Effector memory CD8-positive, alpha-beta T cell (primary cell): ENCODE data around the gene EID1.

Source experiments
- ATAC-seq: fragments of 150-1000 bp; cut with Tn5 transposase; replicated peaks from 2 replicates; pipeline ENCODE4 v1.10.0; 2021; ENCODE audit warnings: mild to moderate bottlenecking, moderate library complexity
- DNase-seq, 3 experiments: peaks; one replicate each; pipeline ENCODE4 v3.0.0; 2021
- H3K27ac Mint-ChIP-seq, 2 donors: one replicate each; pipeline ENCODE4 v1.8.0; 2022; ENCODE audit warnings: mild to moderate bottlenecking in 2 of 2, mixed read lengths in 2 of 2, moderate library complexity in 2 of 2
- H3K27me3 Mint-ChIP-seq, 2 donors: one replicate each; pipeline ENCODE4 v1.8.0; 2022; ENCODE audit warnings: mixed read lengths in 2 of 2
- H3K36me3 Mint-ChIP-seq: one replicate; pipeline ENCODE4 v1.8.0; 2022; ENCODE audit warnings: mild to moderate bottlenecking, moderate library complexity, mixed read lengths; ENCODE audit not compliant: insufficient read depth
- H3K4me1 Mint-ChIP-seq, 2 donors: one replicate each; pipeline ENCODE4 v1.8.0; 2022; ENCODE audit warnings: low read depth in 2 of 2, mixed read lengths in 2 of 2
- H3K4me3 Mint-ChIP-seq, 2 donors: one replicate each; pipeline ENCODE4 v1.8.0; 2022; ENCODE audit warnings: mild to moderate bottlenecking in 2 of 2, mixed read lengths in 2 of 2, moderate library complexity in 2 of 2
- H3K9me3 Mint-ChIP-seq, 2 donors: one replicate each; pipeline ENCODE4 v1.8.0; 2022; ENCODE audit warnings: mixed read lengths in 2 of 2

EID1 gene

GRCh38 chr15:48880070-48880634 is 2.2 kb downstream of the EID1 start:
- Mint-ChIP-seq H3K27me3 (peaks cover 0 to 8% of the 10 kb centered on the region in 2 donors), H3K27ac (no peak overlapping the region), H3K4me3 (peak overlapping the region in 1 of 2 donors; percentile 20), H3K36me3 (peaks cover 12% of the 10 kb centered on the region), H3K9me3 (no peaks in the 10 kb centered on the region), H3K4me1 (peaks cover 17 to 28% of the 10 kb centered on the region in 2 donors)
- DNase-seq, result no peak
- no peak for ATAC-seq

GRCh38 chr15:48883699-48884098 is 5.8 kb downstream of the EID1 start:
- ATAC-seq (no peak), DNase-seq (no peak)
- Mint-ChIP-seq H3K36me3 (peaks cover under 1% of the 10 kb centered on the region), H3K4me3 (no peak overlapping the region), H3K27me3 (peaks cover 22% of the 10 kb centered on the region in 2 donors), H3K27ac (no peak overlapping the region), H3K9me3 (no peaks in the 10 kb centered on the region), H3K4me1 (peaks cover 5 to 16% of the 10 kb centered on the region in 2 donors)

GRCh38 chr15:48887144-48887543 is 9.2 kb downstream of the EID1 start:
- Mint-ChIP-seq H3K4me3 (no peak overlapping the region), H3K36me3 (no peaks in the 10 kb centered on the region), H3K4me1 (peaks cover 0 to 2% of the 10 kb centered on the region in 2 donors), H3K27me3 (peaks cover 35 to 39% of the 10 kb centered on the region in 2 donors), H3K27ac (no peak overlapping the region), H3K9me3 (no peaks in the 10 kb centered on the region)
- DNase-seq, result no peak
- ATAC-seq, result no peak

GRCh38 chr15:48888191-48888590 is 10.3 kb downstream of the EID1 start:
- Mint-ChIP-seq H3K4me3 (no peak overlapping the region), H3K4me1 (peaks cover 0 to 2% of the 10 kb centered on the region in 2 donors), H3K9me3 (no peaks in the 10 kb centered on the region), H3K27ac (no peak overlapping the region), H3K36me3 (no peaks in the 10 kb centered on the region), H3K27me3 (peaks cover 38 to 47% of the 10 kb centered on the region in 2 donors)
- DNase-seq (no peak), ATAC-seq (no peak)

- H3K27ac Mint-ChIP-seq, result no peak overlapping the region
- peaks cover 38 to 49% of the 10 kb centered on the region in 2 donors for H3K27me3 Mint-ChIP-seq
- no peak for DNase-seq
- ATAC-seq, result no peak
- H3K36me3 Mint-ChIP-seq, result no peaks in the 10 kb centered on the region
- H3K4me3 Mint-ChIP-seq, result no peak overlapping the region
- H3K9me3 Mint-ChIP-seq, result no peaks in the 10 kb centered on the region
- H3K4me1 Mint-ChIP-seq, result peaks cover 0 to 2% of the 10 kb centered on the region in 2 donors
These were observed 10.9 kb downstream of the EID1 start for GRCh38 chr15:48888836-48889235.

GRCh38 chr15:48889925-48890324 is 12.0 kb downstream of the EID1 start:
- Mint-ChIP-seq H3K4me1 (peaks cover 0 to 2% of the 10 kb centered on the region in 2 donors), H3K27ac (no peak overlapping the region), H3K36me3 (no peaks in the 10 kb centered on the region), H3K4me3 (no peak overlapping the region), H3K27me3 (peaks cover 44 to 47% of the 10 kb centered on the region in 2 donors), H3K9me3 (no peaks in the 10 kb centered on the region)
- no peak for ATAC-seq
- no peak for DNase-seq

- H3K27me3 Mint-ChIP-seq, result peaks cover 50% of the 10 kb centered on the region in 2 donors
- H3K9me3 Mint-ChIP-seq, result no peaks in the 10 kb centered on the region
- H3K27ac Mint-ChIP-seq, result no peak overlapping the region
- H3K4me3 Mint-ChIP-seq, result no peak overlapping the region
- H3K4me1 Mint-ChIP-seq, result peaks cover 0 to 2% of the 10 kb centered on the region in 2 donors
- DNase-seq, result no peak
- H3K36me3 Mint-ChIP-seq, result no peaks in the 10 kb centered on the region
- ATAC-seq, result no peak
These were observed 12.5 kb downstream of the EID1 start for GRCh38 chr15:48890375-48890972.

GRCh38 chr15:48891232-48891765 is 13.4 kb downstream of the EID1 start:
- Mint-ChIP-seq H3K4me3 (no peak overlapping the region), H3K4me1 (peaks cover 0 to 2% of the 10 kb centered on the region in 2 donors), H3K9me3 (no peaks in the 10 kb centered on the region), H3K36me3 (no peaks in the 10 kb centered on the region), H3K27ac (no peak overlapping the region), H3K27me3 (peaks cover 51 to 57% of the 10 kb centered on the region in 2 donors)
- DNase-seq (no peak), ATAC-seq (no peak)

GRCh38 chr15:48893311-48893710 is 15.4 kb downstream of the EID1 start:
- DNase-seq, result no peak
- Mint-ChIP-seq H3K4me1 (peaks cover 0 to 2% of the 10 kb centered on the region in 2 donors), H3K4me3 (no peak overlapping the region), H3K36me3 (no peaks in the 10 kb centered on the region), H3K9me3 (no peaks in the 10 kb centered on the region), H3K27ac (no peak overlapping the region), H3K27me3 (peaks cover 57 to 59% of the 10 kb centered on the region in 2 donors)
- no peak for ATAC-seq

- Mint-ChIP-seq H3K4me1 (no peaks in the 10 kb centered on the region), H3K36me3 (no peaks in the 10 kb centered on the region), H3K9me3 (no peaks in the 10 kb centered on the region), H3K4me3 (no peak overlapping the region), H3K27me3 (peaks cover 41 to 44% of the 10 kb centered on the region in 2 donors), H3K27ac (no peak overlapping the region)
- DNase-seq, result no peak
- ATAC-seq, result no peak
These were observed 19.2 kb downstream of the EID1 start for GRCh38 chr15:48896869-48897814.

GRCh38 chr15:48898032-48898431 is 20.1 kb downstream of the EID1 start:
- Mint-ChIP-seq H3K9me3 (no peaks in the 10 kb centered on the region), H3K27me3 (peaks cover 33 to 40% of the 10 kb centered on the region in 2 donors), H3K27ac (no peak overlapping the region), H3K36me3 (no peaks in the 10 kb centered on the region), H3K4me3 (no peak overlapping the region), H3K4me1 (no peaks in the 10 kb centered on the region)
- ATAC-seq (no peak), DNase-seq (no peak)

- Mint-ChIP-seq H3K27me3 (peaks cover 30 to 40% of the 10 kb centered on the region in 2 donors), H3K9me3 (no peaks in the 10 kb centered on the region), H3K27ac (no peak overlapping the region), H3K4me1 (no peaks in the 10 kb centered on the region), H3K4me3 (no peak overlapping the region), H3K36me3 (no peaks in the 10 kb centered on the region)
- ATAC-seq (no peak), DNase-seq (no peak)
These were observed 20.5 kb downstream of the EID1 start for GRCh38 chr15:48898446-48898845.

GRCh38 chr15:48899793-48900192 is 21.9 kb downstream of the EID1 start:
- Mint-ChIP-seq H3K4me1 (no peaks in the 10 kb centered on the region), H3K27me3 (peaks cover 28 to 36% of the 10 kb centered on the region in 2 donors), H3K27ac (no peak overlapping the region), H3K36me3 (no peaks in the 10 kb centered on the region), H3K9me3 (no peaks in the 10 kb centered on the region), H3K4me3 (no peak overlapping the region)
- ATAC-seq (no peak), DNase-seq (no peak)
